Activated naive CD8-positive, alpha-beta T cell treated with anti-CD3 and anti-CD28 coated beads, Interleukin-2, amount 50 U/mL, for 16 hours (primary cell): Measurements from ENCODE around the gene MSMP.
A peak's percentile ranks its signal among the peaks of the same experiment; 100 is the strongest.

Experiments used
- DNase-seq: peaks from one replicate; pipeline ENCODE4 v3.0.0-alpha.2; 2020; ENCODE audit warnings: low read depth, low spot score

The MSMP gene

GRCh38 chr9:35743880-35744518, 10.1 kb downstream of the MSMP start:
- DNase-seq: no peak

- DNase-seq: no peak
Measured at GRCh38 chr9:35743452-35743851, 10.6 kb downstream of the MSMP start.

- no peak for DNase-seq
Measured at GRCh38 chr9:35741740-35742139, 12.3 kb downstream of the MSMP start.

GRCh38 chr9:35740243-35740642, 13.8 kb downstream of the MSMP start:
- DNase-seq: no peak

- DNase-seq: no peak
Measured at GRCh38 chr9:35738924-35739323, 15.2 kb downstream of the MSMP start.

GRCh38 chr9:35738186-35738585, 15.9 kb downstream of the MSMP start:
- DNase-seq: no peak

GRCh38 chr9:35737143-35737542, 16.9 kb downstream of the MSMP start:
- no peak for DNase-seq

- peak; percentile 30 for DNase-seq
Measured at GRCh38 chr9:35736201-35736633, 17.9 kb downstream of the MSMP start.

GRCh38 chr9:35734096-35734495, 20.0 kb downstream of the MSMP start:
- no peak for DNase-seq

GRCh38 chr9:35732800-35733541, 21.1 kb downstream of the MSMP start:
- no peak for DNase-seq

- DNase-seq: peak; percentile 92
Measured at GRCh38 chr9:35732185-35732799, 21.8 kb downstream of the MSMP start, which contains the start of the genes CREB3 and TLN1. Gene CREB3, plus strand, starts transcription at chr9:35732666. Its CDS starts 107 bp downstream, at chr9:35732773. Gene TLN1, minus strand, starts transcription at chr9:35732195. Its CDS starts 6,501 bp downstream, at chr9:35725694.

GRCh38 chr9:35731415-35732184, 22.5 kb downstream of the MSMP start:
- no peak for DNase-seq

GRCh38 chr9:35730486-35730854, 23.6 kb downstream of the MSMP start:
- DNase-seq: no peak

- no peak for DNase-seq
Measured at GRCh38 chr9:35729700-35730485, 24.2 kb downstream of the MSMP start.

GRCh38 chr9:35729101-35729500, 25.0 kb downstream of the MSMP start:
- DNase-seq: no peak

GRCh38 chr9:35728041-35728971, 25.8 kb downstream of the MSMP start:
- DNase-seq: no peak

GRCh38 chr9:35727676-35728040, 26.4 kb downstream of the MSMP start:
- no peak for DNase-seq

- no peak for DNase-seq
Measured at GRCh38 chr9:35726931-35727330, 27.1 kb downstream of the MSMP start.

- DNase-seq: no peak
Measured at GRCh38 chr9:35725362-35725761, 28.7 kb downstream of the MSMP start.

- no peak for DNase-seq
Measured at GRCh38 chr9:35723908-35724307, 30.2 kb downstream of the MSMP start.
